Mesenchymal stem cell (in vitro differentiated cells and primary cell): ENCODE results near the gene SNRNP35.
"Not testable (repeated sequence)": the region's sequence is repeated elsewhere in the genome, so short reads cannot be mapped to it uniquely, and the experiment has no call there.

Experiments used
- DNase-seq: peaks from one replicate; pipeline ENCODE4 v3.0.0-alpha.2; 2013
- H2AFZ ChIP-seq: one replicate; pipeline ENCODE4 v1.6.1; 2013; ENCODE audit warnings: low read depth, mild to moderate bottlenecking, control low read depth, inconsistent platforms, low read length, moderate library complexity
- H2AK5ac ChIP-seq: 2 replicates; pipeline ENCODE4 v1.6.1; 2013; ENCODE audit warnings: low read length, moderate library complexity, mild to moderate bottlenecking, inconsistent platforms; ENCODE audit not compliant: severe bottlenecking
- H2BK120ac ChIP-seq: one replicate; pipeline ENCODE4 v1.6.1; 2013; ENCODE audit warnings: low read depth, mild to moderate bottlenecking, inconsistent platforms, low read length, moderate library complexity
- H2BK12ac ChIP-seq, 2 experiments: one replicate each; pipeline ENCODE4 v1.6.1; 2013; ENCODE audit warnings: inconsistent platforms in 2 of 2, low read length in 2 of 2, mild to moderate bottlenecking in 2 of 2, moderate library complexity in 2 of 2, control low read depth in 1 of 2
- H2BK15ac ChIP-seq: one replicate; pipeline ENCODE4 v1.6.1; 2013; ENCODE audit warnings: mild to moderate bottlenecking, low read depth, inconsistent platforms; ENCODE audit not compliant: poor library complexity, severe bottlenecking
- H2BK5ac ChIP-seq: 2 replicates; pipeline ENCODE4 v1.6.1; 2013; ENCODE audit warnings: low read depth, mild to moderate bottlenecking, low read length, control low read depth, inconsistent platforms; ENCODE audit not compliant: poor library complexity, severe bottlenecking
- H3K14ac ChIP-seq, 2 experiments: one replicate each; pipeline ENCODE4 v1.6.1; 2013; ENCODE audit warnings: inconsistent platforms in 2 of 2, low read length in 2 of 2, control low read depth in 1 of 2, mild to moderate bottlenecking in 1 of 2, moderate library complexity in 1 of 2
- H3K18ac ChIP-seq, 2 experiments: one replicate each; pipeline ENCODE4 v1.6.1; 2013; ENCODE audit warnings: inconsistent platforms in 2 of 2, low read length in 2 of 2, control low read depth in 1 of 2, low read depth in 1 of 2, mild to moderate bottlenecking in 1 of 2
- H3K23ac ChIP-seq, 2 experiments: one replicate each; pipeline ENCODE4 v1.6.1; 2013; ENCODE audit warnings: inconsistent platforms in 2 of 2, low read length in 2 of 2, mild to moderate bottlenecking in 2 of 2, moderate library complexity in 2 of 2, control low read depth in 1 of 2
- H3K27ac ChIP-seq: 2 replicates; pipeline ENCODE4 v1.5.1; 2013; ENCODE audit warnings: mild to moderate bottlenecking, moderate library complexity, low read length, control low read depth, inconsistent platforms; ENCODE audit not compliant: poor library complexity, severe bottlenecking
- H3K27me3 ChIP-seq, 2 experiments: 2 replicates each; pipeline versions ENCODE4 v1.6.1 to v1.7.0; 2013; ENCODE audit warnings: low read length in 2 of 2, mild to moderate bottlenecking in 2 of 2, moderate library complexity in 2 of 2, control low read depth in 1 of 2, inconsistent platforms in 1 of 2; ENCODE audit not compliant: control insufficient read depth in 1 of 2, insufficient read depth in 1 of 2
- H3K36me3 ChIP-seq, 2 experiments: 2 replicates each; pipeline versions ENCODE4 v1.6.1 to v1.7.0; 2013; ENCODE audit warnings: low read length in 2 of 2, control low read depth in 1 of 2, inconsistent platforms in 1 of 2, low read depth in 1 of 2, mild to moderate bottlenecking in 1 of 2; ENCODE audit not compliant: insufficient read depth in 2 of 2, control insufficient read depth in 1 of 2
- H3K4ac ChIP-seq, 2 experiments: one replicate each; pipeline ENCODE4 v1.6.1; 2013; ENCODE audit warnings: inconsistent platforms in 2 of 2, low read length in 2 of 2, mild to moderate bottlenecking in 2 of 2, moderate library complexity in 2 of 2, control low read depth in 1 of 2, low read depth in 1 of 2
- H3K4me1 ChIP-seq: 2 replicates; pipeline ENCODE4 v1.6.1; 2013; ENCODE audit warnings: low read depth, low read length, control low read depth; ENCODE audit not compliant: control insufficient read depth, insufficient read depth
- H3K4me2 ChIP-seq: 2 replicates; pipeline ENCODE4 v1.6.1; 2013; ENCODE audit warnings: low read length, mild to moderate bottlenecking, inconsistent platforms; ENCODE audit not compliant: poor library complexity, severe bottlenecking
- H3K4me3 ChIP-seq, 2 experiments: 2 replicates each; pipeline versions ENCODE4 v1.5.1 to v1.7.0; 2013; ENCODE audit warnings: low read length in 2 of 2, mild to moderate bottlenecking in 2 of 2, control low read depth in 1 of 2, low read depth in 1 of 2; ENCODE audit not compliant: insufficient read depth in 1 of 2
- H3K79me1 ChIP-seq: replicated peaks from 2 replicates; pipeline ENCODE4 v1.6.1; 2013; ENCODE audit warnings: mild to moderate bottlenecking, control low read depth, low read length, inconsistent platforms; ENCODE audit not compliant: poor library complexity, severe bottlenecking
- H3K9ac ChIP-seq: 2 replicates; pipeline ENCODE4 v1.7.0; 2013; ENCODE audit warnings: mild to moderate bottlenecking, low read length, moderate library complexity
- H3K9me3 ChIP-seq: 2 replicates; pipeline ENCODE4 v1.7.0; 2013; ENCODE audit warnings: mild to moderate bottlenecking, low read length; ENCODE audit not compliant: control insufficient read depth
- H4K8ac ChIP-seq: one replicate; pipeline ENCODE4 v1.6.1; 2013; ENCODE audit warnings: inconsistent platforms, mild to moderate bottlenecking, low read length, moderate library complexity
- H4K91ac ChIP-seq: one replicate; pipeline ENCODE4 v1.6.1; 2013; ENCODE audit warnings: mild to moderate bottlenecking, low read length, inconsistent platforms
- WGBS: methylation state at CpG from one replicate; pipeline ENCODE4 v1.1.7; 2013; ENCODE audit warnings: mixed read lengths; 5-methylcytosine and 5-hydroxymethylcytosine counted together

Gene SNRNP35

DNA sequence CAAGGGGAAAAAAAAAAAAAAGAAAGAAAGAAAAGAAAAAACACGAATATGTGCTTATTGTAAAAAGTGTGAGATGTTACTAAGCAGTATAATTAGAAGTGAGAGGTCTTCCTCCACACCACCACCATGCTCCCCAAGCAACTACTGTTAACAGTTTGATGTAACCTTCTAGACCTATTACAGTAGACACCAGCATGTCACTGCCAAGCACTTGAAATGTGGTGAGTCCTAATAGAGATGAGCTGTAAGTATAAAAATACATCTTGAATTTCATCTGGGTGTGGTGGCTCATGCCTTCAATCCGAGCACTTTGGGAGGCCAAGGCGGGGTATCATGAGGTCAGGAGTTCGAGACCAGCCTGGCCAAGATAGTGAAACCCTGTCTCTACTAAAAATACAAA lies 8.1 kb upstream of the SNRNP35 start:
- WGBS: 95% methylated on average over 3 of the region's 4 CpGs
- H3K4me1 ChIP-seq: no peaks in the 10 kb centered on the region

DNA sequence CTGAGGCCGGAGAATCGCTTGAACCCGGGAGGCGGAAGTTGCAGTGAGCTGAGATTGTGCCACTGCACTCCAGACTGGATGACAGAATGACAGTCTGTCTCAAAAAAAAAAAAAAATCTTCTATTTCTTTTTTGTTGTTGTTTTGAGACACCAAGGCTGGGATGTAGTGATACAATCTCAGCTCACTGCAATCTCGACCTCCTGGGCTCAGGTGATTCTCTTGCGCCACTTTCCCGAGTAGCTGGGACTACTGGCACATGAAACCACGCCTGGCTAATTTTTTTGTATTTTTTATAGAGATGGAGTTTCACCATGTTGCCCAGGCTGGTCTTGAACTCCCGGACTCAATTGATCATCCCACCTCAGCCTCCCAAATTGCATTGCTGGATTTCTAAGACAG lies 7.3 kb upstream of the SNRNP35 start:
- Histone ChIP-seq H2BK120ac (no peak overlapping the region), H3K9me3 (no peaks in the 10 kb centered on the region), H3K27me3 (no peaks in the 10 kb centered on the region), H2BK15ac (no peak overlapping the region), H2AK5ac (no peak overlapping the region), H3K4me3 (no peak overlapping the region), H4K8ac (no peak overlapping the region), H2AFZ (no peak overlapping the region), H3K4me2 (no peak overlapping the region), H3K4me1 (no peaks in the 10 kb centered on the region), H3K9ac (no peak overlapping the region), H3K36me3 (no peaks in the 10 kb centered on the region), H4K91ac (no peak overlapping the region), H3K27ac (no peak overlapping the region), H2BK5ac (no peak overlapping the region), H3K14ac (no peak overlapping the region), H2BK12ac (no peak overlapping the region), H3K23ac (no peak overlapping the region), H3K18ac (no peak overlapping the region), H3K4ac (no peak overlapping the region), H3K79me1 (no peaks in the 10 kb centered on the region)
- 96% methylated on average over 8 of the region's 9 CpGs for WGBS
- DNase-seq: no peak

More for the DNA sequence above, 8.1 kb upstream of the SNRNP35 start:
- Histone ChIP-seq H3K23ac (no peak overlapping the region), H3K14ac (no peak overlapping the region), H3K18ac (no peak overlapping the region), H3K79me1 (no peaks in the 10 kb centered on the region), H3K4me3 (no peak overlapping the region), H2AFZ (no peak overlapping the region), H3K27ac (no peak overlapping the region), H2BK15ac (no peak overlapping the region), H4K91ac (no peak overlapping the region), H3K4me2 (no peak overlapping the region), H3K9me3 (no peaks in the 10 kb centered on the region), H2BK120ac (no peak overlapping the region), H4K8ac (no peak overlapping the region), H3K4ac (no peak overlapping the region), H3K27me3 (no peaks in the 10 kb centered on the region), H2BK5ac (no peak overlapping the region), H2BK12ac (no peak overlapping the region), H3K36me3 (no peaks in the 10 kb centered on the region), H3K9ac (no peak overlapping the region), H2AK5ac (no peak overlapping the region)
- no peak for DNase-seq

DNA sequence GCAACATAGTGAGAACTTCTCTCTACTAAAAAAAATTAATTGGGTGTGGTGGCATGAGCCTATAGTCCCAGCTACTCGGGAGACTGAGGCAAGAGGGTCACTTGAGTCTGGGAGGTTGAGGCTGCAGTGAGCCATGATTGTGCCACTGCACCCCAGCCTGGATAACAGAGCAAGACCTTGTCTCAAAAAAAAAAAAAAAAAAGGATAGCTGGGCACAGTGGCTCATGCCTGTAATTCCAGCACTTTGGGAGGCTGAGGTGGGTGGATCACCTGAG lies 5.7 kb upstream of the SNRNP35 start:
- H3K4me1 ChIP-seq, H3K4ac ChIP-seq, H3K9ac ChIP-seq, H3K23ac ChIP-seq, H2BK120ac ChIP-seq, H3K27me3 ChIP-seq, H2AFZ ChIP-seq, H3K36me3 ChIP-seq, H3K9me3 ChIP-seq, DNase-seq, H4K91ac ChIP-seq, H2AK5ac ChIP-seq, H2BK5ac ChIP-seq, H3K18ac ChIP-seq, H2BK15ac ChIP-seq, H3K4me3 ChIP-seq, H3K79me1 ChIP-seq, H4K8ac ChIP-seq, H3K27ac ChIP-seq, H3K4me2 ChIP-seq, H2BK12ac ChIP-seq, H3K14ac ChIP-seq: not testable (repeated sequence)
- 48% methylated on average over 1 of the region's 1 CpG for WGBS

DNA sequence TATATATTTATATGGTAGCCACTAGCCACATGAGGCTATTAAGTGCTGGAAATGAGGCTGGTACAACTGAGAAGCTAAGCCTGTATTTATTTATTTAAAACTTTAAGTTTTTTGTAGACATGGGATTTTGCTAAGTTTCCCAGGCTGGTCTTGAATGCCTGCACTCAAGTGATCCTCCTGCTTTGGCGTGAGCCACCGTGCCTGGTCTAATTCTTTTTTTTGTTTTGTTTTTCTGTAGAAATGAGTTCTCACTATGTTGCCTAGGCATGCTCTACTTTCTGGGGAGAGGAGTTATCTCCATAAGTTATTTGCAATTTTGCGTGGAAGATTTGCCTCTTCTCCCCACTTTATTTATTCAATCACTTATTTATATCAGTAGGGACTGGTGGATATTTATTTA lies 4.8 kb upstream of the SNRNP35 start:
- H3K9ac ChIP-seq: no peak overlapping the region
- no peak overlapping the region for H2BK12ac ChIP-seq
- no peak for DNase-seq
- no peak overlapping the region for H3K4me3 ChIP-seq
- H3K36me3 ChIP-seq: no peaks in the 10 kb centered on the region
- no peak overlapping the region for H4K8ac ChIP-seq
- no peak overlapping the region for H3K14ac ChIP-seq
- no peaks in the 10 kb centered on the region for H3K4me1 ChIP-seq
- H3K79me1 ChIP-seq: no peaks in the 10 kb centered on the region
- H3K18ac ChIP-seq: no peak overlapping the region
- 78% methylated on average over 2 of the region's 3 CpGs for WGBS
- no peak overlapping the region for H2BK5ac ChIP-seq
- no peak overlapping the region for H2AFZ ChIP-seq
- no peak overlapping the region for H3K23ac ChIP-seq
- no peak overlapping the region for H3K4me2 ChIP-seq
- H2BK120ac ChIP-seq: no peak overlapping the region
- H3K27ac ChIP-seq: no peak overlapping the region
- H2BK15ac ChIP-seq: no peak overlapping the region
- H3K9me3 ChIP-seq: no peaks in the 10 kb centered on the region
- H3K27me3 ChIP-seq: no peaks in the 10 kb centered on the region
- no peak overlapping the region for H4K91ac ChIP-seq
- no peak overlapping the region for H3K4ac ChIP-seq
- H2AK5ac ChIP-seq: no peak overlapping the region
